ENCODE measurements around the gene VSX1.

DNA sequence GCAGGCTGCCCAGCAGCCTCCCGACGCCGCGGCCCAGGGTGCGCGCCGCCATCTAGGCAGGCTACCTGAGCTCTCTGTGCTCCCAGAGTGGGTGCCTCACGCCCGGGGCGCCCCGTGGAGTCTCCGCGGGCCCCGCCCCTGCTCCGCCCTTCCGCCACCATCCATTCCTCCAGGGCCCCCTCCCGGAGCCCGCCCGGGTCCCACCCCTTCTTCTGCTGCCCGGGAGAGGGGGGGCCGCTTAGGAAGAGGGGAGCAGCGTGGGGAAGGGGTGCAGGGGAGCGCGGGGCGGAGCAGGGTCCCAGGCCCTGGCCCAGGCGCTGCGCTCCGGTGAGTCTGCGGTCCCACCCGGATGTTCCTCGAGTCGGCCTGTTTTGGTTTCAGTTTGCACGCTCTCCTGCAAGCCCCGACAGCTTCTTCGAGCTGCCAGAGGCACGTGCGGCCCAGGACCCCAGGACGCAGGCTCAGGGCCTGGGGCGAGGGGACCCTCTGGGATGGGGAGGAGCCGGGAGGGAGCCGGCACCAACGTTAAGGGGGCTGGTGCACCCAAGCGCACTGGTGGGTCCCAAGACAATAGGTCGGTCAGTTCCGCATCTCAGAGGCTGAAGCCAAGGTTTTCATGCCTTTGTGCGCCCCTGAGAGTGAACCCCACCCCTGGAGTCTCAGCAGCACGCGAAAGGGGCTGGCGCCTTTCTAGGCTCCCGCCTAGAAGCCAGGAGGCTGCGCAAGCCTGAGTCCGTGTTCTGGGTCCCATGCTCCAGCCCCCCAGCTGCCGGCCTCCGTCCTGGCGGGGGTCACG, 23.7 kb downstream of the VSX1 start, which contains the start of gene ACSS1:
- TF ChIP-seq TAF1 (IDR thresholded peaks at IDR 0.05; ENCODE audit: borderline replicate concordance, insufficient read depth, low read length), result no peak
- TF ChIP-seq POLR2AphosphoS5 (IDR thresholded peaks at IDR 0.05; ENCODE audit: low read depth, low read length), result no peak
- TF ChIP-seq, protein P1, sequence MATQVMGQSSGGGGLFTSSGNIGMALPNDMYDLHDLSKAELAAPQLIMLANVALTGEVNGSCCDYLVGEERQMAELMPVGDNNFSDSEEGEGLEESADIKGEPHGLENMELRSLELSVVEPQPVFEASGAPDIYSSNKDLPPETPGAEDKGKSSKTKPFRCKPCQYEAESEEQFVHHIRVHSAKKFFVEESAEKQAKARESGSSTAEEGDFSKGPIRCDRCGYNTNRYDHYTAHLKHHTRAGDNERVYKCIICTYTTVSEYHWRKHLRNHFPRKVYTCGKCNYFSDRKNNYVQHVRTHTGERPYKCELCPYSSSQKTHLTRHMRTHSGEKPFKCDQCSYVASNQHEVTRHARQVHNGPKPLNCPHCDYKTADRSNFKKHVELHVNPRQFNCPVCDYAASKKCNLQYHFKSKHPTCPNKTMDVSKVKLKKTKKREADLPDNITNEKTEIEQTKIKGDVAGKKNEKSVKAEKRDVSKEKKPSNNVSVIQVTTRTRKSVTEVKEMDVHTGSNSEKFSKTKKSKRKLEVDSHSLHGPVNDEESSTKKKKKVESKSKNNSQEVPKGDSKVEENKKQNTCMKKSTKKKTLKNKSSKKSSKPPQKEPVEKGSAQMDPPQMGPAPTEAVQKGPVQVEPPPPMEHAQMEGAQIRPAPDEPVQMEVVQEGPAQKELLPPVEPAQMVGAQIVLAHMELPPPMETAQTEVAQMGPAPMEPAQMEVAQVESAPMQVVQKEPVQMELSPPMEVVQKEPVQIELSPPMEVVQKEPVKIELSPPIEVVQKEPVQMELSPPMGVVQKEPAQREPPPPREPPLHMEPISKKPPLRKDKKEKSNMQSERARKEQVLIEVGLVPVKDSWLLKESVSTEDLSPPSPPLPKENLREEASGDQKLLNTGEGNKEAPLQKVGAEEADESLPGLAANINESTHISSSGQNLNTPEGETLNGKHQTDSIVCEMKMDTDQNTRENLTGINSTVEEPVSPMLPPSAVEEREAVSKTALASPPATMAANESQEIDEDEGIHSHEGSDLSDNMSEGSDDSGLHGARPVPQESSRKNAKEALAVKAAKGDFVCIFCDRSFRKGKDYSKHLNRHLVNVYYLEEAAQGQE (IDR thresholded peaks at IDR 0.05; ENCODE audit: insufficient read depth in 1 of 2, low read depth in 2 of 2, low read length in 2 of 2), result no peak
- TF ChIP-seq SIN3A (IDR thresholded peaks at IDR 0.05; ENCODE audit: borderline replicate concordance, insufficient read depth, low read length), result no peak

Data from PFSK-1 (cell line).